ENCODE data around the gene CENPX. TPM values are rescaled to one million over a fixed set of nuclear protein-coding genes. Genes with fewer than 3 reads are reported as not detected.
A peak's percentile ranks its signal among the peaks of the same experiment; 100 is the strongest.

CENPX gene
- total and polyA plus RNA-seq, 2 of the 13 experiments (the other 11 are each of a cell fraction or from before 2014, with no cell fraction given), result 92.7 to 170 TPM

DNA sequence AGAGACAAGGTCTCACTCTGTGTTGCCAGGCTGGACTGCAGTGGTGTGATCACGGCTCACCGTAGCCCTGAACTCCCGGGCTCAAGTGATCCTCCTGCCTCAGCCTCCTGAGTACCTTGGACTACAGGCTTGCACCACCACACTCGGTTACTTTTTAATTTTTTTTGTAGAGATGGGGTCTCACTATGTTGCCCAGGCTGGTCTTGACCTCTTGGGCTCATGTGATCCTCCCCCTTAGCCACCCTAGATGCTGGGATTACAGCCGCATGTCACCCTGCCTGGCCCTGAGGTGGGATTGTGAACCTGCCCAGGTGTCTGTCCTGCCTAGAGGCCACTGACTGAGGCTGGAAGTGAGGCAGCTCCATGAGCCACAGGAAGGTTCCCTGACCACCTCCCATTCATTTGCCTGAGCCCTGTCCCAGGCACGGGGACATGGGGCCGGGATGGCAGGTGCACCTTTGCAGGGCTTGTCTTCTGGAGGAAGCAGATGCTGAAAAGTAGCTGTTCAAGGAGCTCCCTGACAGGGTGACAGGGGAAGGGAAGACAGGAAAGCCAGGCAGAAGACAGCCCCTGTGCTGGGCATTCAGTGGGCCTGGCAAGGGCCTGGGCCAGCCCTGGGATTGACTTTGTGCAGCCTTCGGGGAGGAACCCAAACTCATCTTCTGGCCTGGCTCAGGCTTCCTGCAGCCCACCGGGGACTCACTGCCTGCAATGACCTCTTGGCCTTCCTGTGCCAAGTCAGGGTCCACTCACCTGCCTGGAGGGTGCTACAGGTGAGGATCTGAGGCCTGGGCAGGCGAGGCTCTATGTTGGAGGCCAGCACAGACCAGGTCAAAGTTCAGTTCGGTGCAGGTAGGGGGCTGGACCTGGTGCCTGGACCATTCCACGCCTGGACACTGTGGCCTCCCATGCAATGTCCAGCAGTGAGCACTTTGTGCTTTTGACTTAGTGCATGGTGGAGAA is 53.5 kb downstream of the CENPX start (continued):
- TF ChIP-seq, protein P1, sequence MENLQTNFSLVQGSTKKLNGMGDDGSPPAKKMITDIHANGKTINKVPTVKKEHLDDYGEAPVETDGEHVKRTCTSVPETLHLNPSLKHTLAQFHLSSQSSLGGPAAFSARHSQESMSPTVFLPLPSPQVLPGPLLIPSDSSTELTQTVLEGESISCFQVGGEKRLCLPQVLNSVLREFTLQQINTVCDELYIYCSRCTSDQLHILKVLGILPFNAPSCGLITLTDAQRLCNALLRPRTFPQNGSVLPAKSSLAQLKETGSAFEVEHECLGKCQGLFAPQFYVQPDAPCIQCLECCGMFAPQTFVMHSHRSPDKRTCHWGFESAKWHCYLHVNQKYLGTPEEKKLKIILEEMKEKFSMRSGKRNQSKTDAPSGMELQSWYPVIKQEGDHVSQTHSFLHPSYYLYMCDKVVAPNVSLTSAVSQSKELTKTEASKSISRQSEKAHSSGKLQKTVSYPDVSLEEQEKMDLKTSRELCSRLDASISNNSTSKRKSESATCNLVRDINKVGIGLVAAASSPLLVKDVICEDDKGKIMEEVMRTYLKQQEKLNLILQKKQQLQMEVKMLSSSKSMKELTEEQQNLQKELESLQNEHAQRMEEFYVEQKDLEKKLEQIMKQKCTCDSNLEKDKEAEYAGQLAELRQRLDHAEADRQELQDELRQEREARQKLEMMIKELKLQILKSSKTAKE (CRISPR knock-in tag; IDR thresholded peaks at IDR 0.05; ENCODE audit: borderline replicate concordance), result no peak
- peak; percentile 54 for TF ChIP-seq ZFY (CRISPR knock-in tag; IDR thresholded peaks at IDR 0.05)
- TF ChIP-seq, protein P2, sequence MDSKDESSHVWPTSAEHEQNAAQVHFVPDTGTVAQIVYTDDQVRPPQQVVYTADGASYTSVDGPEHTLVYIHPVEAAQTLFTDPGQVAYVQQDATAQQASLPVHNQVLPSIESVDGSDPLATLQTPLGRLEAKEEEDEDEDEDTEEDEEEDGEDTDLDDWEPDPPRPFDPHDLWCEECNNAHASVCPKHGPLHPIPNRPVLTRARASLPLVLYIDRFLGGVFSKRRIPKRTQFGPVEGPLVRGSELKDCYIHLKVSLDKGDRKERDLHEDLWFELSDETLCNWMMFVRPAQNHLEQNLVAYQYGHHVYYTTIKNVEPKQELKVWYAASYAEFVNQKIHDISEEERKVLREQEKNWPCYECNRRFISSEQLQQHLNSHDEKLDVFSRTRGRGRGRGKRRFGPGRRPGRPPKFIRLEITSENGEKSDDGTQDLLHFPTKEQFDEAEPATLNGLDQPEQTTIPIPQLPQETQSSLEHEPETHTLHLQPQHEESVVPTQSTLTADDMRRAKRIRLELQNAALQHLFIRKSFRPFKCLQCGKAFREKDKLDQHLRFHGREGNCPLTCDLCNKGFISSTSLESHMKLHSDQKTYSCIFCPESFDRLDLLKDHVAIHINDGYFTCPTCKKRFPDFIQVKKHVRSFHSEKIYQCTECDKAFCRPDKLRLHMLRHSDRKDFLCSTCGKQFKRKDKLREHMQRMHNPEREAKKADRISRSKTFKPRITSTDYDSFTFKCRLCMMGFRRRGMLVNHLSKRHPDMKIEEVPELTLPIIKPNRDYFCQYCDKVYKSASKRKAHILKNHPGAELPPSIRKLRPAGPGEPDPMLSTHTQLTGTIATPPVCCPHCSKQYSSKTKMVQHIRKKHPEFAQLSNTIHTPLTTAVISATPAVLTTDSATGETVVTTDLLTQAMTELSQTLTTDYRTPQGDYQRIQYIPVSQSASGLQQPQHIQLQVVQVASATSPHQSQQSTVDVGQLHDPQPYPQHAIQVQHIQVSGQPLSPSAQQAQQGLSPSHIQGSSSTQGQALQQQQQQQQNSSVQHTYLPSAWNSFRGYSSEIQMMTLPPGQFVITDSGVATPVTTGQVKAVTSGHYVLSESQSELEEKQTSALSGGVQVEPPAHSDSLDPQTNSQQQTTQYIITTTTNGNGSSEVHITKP (CRISPR knock-in tag; IDR thresholded peaks at IDR 0.05; ENCODE audit: low read depth), result no peak
- TF ChIP-seq, protein P3, sequence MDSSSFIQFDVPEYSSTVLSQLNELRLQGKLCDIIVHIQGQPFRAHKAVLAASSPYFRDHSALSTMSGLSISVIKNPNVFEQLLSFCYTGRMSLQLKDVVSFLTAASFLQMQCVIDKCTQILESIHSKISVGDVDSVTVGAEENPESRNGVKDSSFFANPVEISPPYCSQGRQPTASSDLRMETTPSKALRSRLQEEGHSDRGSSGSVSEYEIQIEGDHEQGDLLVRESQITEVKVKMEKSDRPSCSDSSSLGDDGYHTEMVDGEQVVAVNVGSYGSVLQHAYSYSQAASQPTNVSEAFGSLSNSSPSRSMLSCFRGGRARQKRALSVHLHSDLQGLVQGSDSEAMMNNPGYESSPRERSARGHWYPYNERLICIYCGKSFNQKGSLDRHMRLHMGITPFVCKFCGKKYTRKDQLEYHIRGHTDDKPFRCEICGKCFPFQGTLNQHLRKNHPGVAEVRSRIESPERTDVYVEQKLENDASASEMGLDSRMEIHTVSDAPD (CRISPR knock-in tag; IDR thresholded peaks at IDR 0.05), result no peak
- TF ChIP-seq IRF2 (CRISPR knock-in tag; IDR thresholded peaks at IDR 0.05), result no peak
- TF ChIP-seq SOX6 (IDR thresholded peaks at IDR 0.05), result no peak
- no peak for TF ChIP-seq SOX6 (CRISPR knock-in tag; IDR thresholded peaks at IDR 0.05)
- TF ChIP-seq, protein P4, sequence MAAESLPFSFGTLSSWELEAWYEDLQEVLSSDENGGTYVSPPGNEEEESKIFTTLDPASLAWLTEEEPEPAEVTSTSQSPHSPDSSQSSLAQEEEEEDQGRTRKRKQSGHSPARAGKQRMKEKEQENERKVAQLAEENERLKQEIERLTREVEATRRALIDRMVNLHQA (CRISPR knock-in tag; IDR thresholded peaks at IDR 0.05), result no peak
- no peak for TF ChIP-seq ZNF530 (CRISPR knock-in tag; IDR thresholded peaks at IDR 0.05; ENCODE audit: low read depth)
- TF ChIP-seq ZBTB8A (CRISPR knock-in tag; IDR thresholded peaks at IDR 0.05; ENCODE audit: borderline replicate concordance, low read depth), result no peak
- TF ChIP-seq, protein P5, sequence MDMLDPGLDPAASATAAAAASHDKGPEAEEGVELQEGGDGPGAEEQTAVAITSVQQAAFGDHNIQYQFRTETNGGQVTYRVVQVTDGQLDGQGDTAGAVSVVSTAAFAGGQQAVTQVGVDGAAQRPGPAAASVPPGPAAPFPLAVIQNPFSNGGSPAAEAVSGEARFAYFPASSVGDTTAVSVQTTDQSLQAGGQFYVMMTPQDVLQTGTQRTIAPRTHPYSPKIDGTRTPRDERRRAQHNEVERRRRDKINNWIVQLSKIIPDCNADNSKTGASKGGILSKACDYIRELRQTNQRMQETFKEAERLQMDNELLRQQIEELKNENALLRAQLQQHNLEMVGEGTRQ (IDR thresholded peaks at IDR 0.05; ENCODE audit: low read depth, low read length), result no peak
- TF ChIP-seq, protein P5 (CRISPR knock-in tag; IDR thresholded peaks at IDR 0.05; ENCODE audit: borderline replicate concordance), result no peak
- peak; percentile 57; the same call in 1 of the 2 replicates for TF ChIP-seq MTA1 (CRISPR knock-in tag; IDR thresholded peaks at IDR 0.05; ENCODE audit: borderline replicate concordance)
- no peak for TF ChIP-seq MAF1 (CRISPR knock-in tag; IDR thresholded peaks at IDR 0.05; ENCODE audit: borderline replicate concordance)
- no peak for TF ChIP-seq NR1H2 (CRISPR knock-in tag; IDR thresholded peaks at IDR 0.05; ENCODE audit: borderline replicate concordance, low read depth)
- TF ChIP-seq PHF8 (CRISPR knock-in tag; IDR thresholded peaks at IDR 0.05), result no peak
- TF ChIP-seq ZNF3 (CRISPR knock-in tag; IDR thresholded peaks at IDR 0.05), result no peak
- TF ChIP-seq XRCC5 (optimal IDR thresholded peaks at IDR 0.05; ENCODE audit: low read length), result peak; percentile 24
- TF ChIP-seq SAFB2 (CRISPR knock-in tag; IDR thresholded peaks at IDR 0.05; ENCODE audit: borderline replicate concordance, low read depth), result no peak

Measured in HepG2 (cell line).